Breast epithelium (tissue), 4 donors: ENCODE measurements around the gene NIPAL1. TPM values are rescaled to one million over a fixed set of nuclear protein-coding genes. Genes with fewer than 3 reads are reported as not detected.

Source experiments
- DNase-seq, 2 donors: peaks; one replicate each; pipeline ENCODE4 v3.0.0-alpha.2; 2019; ENCODE audit warnings: low spot score in 2 of 2
- H3K27ac ChIP-seq, 2 donors: fragments of 200-600 bp; sonication (generic) in 1 of 2; one replicate each; pipeline ENCODE4 v1.5.1; 2016 to 2019; ENCODE audit warnings: mild to moderate bottlenecking in 1 of 2
- H3K27me3 ChIP-seq, 2 donors: fragments of 200-600 bp; sonication (generic) in 1 of 2; one replicate each; pipeline versions ENCODE4 v1.5.1 to v1.6.0; 2017 to 2019; ENCODE audit warnings: control low read depth in 1 of 2, mild to moderate bottlenecking in 1 of 2
- H3K36me3 ChIP-seq: fragments of 200-600 bp; one replicate; pipeline ENCODE4 v1.5.1; 2019
- H3K4me1 ChIP-seq, 2 donors: fragments of 200-600 bp; sonication (generic); one replicate each; pipeline ENCODE4 v1.5.1; 2016 to 2019; ENCODE audit warnings: control low read depth in 1 of 2
- H3K4me3 ChIP-seq, 3 donors: fragments of 200-600 bp; sonication (generic); 1 replicate in 2 of 3; 2 replicates in 1 of 3; pipeline ENCODE4 v1.5.1; 2016 to 2019; ENCODE audit warnings: mild to moderate bottlenecking in 3 of 3, moderate library complexity in 2 of 3
- H3K9me3 ChIP-seq, 2 donors: fragments of 200-600 bp; sonication (generic) in 1 of 2; one replicate each; pipeline ENCODE4 v1.5.1; 2016 to 2019; ENCODE audit warnings: control low read depth in 1 of 2
- POLR2A ChIP-seq: fragments of 450-650 bp; IDR thresholded peaks from one replicate; pipeline ENCODE4 v1.6.1; 2016; ENCODE audit warnings: antibody characterized with exemption, mild to moderate bottlenecking, moderate library complexity
- POLR2AphosphoS5 ChIP-seq, 3 donors: sonication (generic); formaldehyde crosslinking; IDR thresholded peaks; one replicate each; pipeline ENCODE4 v1.6.1; 2017; ENCODE audit warnings: antibody characterized with exemption in 3 of 3
- intact Hi-C: fragments of 100-400 bp; cut with DNase I; formaldehyde crosslinking; loops from one replicate; pipeline ENCODE4 v1.15.1; 2023; ENCODE audit warnings: low total_unique reads
- total RNA-seq, 3 donors: library from RNA; depleted of rRNA; stranded (reverse); fragments of >200 nt; gene quantifications; one replicate each; pipeline ENCODE4 v1.1.0, GENCODE V29; 2016
- TF ChIP-seq, protein P1 (sequence below), 3 donors: fragments of 450-650 bp; IDR thresholded peaks; one replicate each; pipeline ENCODE4 v1.5.1; 2016 to 2017; ENCODE audit warnings: antibody characterized with exemption in 3 of 3, mild to moderate bottlenecking in 3 of 3, moderate library complexity in 3 of 3

NIPAL1 gene
- total RNA-seq, 3 donors from 2014 or later, result under 0.01 to 9.4 (median 2.0) TPM

- TF ChIP-seq POLR2AphosphoS5 (IDR thresholded peaks at IDR 0.05) (no peak), POLR2A (no peak)
- TF ChIP-seq, protein P1, sequence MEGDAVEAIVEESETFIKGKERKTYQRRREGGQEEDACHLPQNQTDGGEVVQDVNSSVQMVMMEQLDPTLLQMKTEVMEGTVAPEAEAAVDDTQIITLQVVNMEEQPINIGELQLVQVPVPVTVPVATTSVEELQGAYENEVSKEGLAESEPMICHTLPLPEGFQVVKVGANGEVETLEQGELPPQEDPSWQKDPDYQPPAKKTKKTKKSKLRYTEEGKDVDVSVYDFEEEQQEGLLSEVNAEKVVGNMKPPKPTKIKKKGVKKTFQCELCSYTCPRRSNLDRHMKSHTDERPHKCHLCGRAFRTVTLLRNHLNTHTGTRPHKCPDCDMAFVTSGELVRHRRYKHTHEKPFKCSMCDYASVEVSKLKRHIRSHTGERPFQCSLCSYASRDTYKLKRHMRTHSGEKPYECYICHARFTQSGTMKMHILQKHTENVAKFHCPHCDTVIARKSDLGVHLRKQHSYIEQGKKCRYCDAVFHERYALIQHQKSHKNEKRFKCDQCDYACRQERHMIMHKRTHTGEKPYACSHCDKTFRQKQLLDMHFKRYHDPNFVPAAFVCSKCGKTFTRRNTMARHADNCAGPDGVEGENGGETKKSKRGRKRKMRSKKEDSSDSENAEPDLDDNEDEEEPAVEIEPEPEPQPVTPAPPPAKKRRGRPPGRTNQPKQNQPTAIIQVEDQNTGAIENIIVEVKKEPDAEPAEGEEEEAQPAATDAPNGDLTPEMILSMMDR (IDR thresholded peaks at IDR 0.05), result no peak
- no peaks in the 10 kb centered on the region for H3K4me1 ChIP-seq
- no peaks in the 10 kb centered on the region for H3K9me3 ChIP-seq
- H3K36me3 ChIP-seq, result no peaks in the 10 kb centered on the region
- no peak overlapping the region for H3K27ac ChIP-seq
- H3K4me3 ChIP-seq, result no peak overlapping the region
- intact Hi-C loops, result no loop called here
- no peak for DNase-seq
- peaks cover 0 to 5% of the 10 kb centered on the region in 2 donors for H3K27me3 ChIP-seq
Observed at GRCh38 chr4:48041535-48042137, 25.1 kb downstream of the NIPAL1 start.

GRCh38 chr4:48042979-48043461 is 26.4 kb downstream of the NIPAL1 start:
- H3K27ac ChIP-seq, result no peak overlapping the region

DNA sequence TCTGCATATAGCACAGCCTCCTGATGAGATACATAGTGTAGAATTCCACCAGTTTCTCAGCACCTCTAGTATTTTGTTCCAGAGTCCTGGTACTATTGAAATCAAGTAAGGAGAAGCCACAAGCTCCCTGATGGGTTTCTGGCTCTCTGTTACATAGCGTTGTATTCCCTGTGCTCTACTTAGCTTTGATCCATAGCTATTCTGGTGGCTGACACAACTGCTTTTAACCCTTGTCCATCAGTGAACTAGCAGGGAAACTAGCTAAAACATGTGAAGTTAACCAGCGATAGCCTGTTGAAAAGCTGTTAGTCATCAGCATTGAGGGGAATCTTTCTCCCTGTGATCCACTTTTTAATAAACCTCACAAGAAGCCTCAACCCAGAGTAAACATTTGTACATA is 26.9 kb downstream of the NIPAL1 start:
- H3K9me3 ChIP-seq, result no peaks in the 10 kb centered on the region
- H3K27ac ChIP-seq, result no peak overlapping the region
- no peak for TF ChIP-seq POLR2A
- TF ChIP-seq, protein P1 (IDR thresholded peaks at IDR 0.05), result no peak
- no peaks in the 10 kb centered on the region for H3K36me3 ChIP-seq
- DNase-seq, result no peak
- intact Hi-C loops, result no loop called here
- no peak overlapping the region for H3K4me3 ChIP-seq
- H3K4me1 ChIP-seq, result no peaks in the 10 kb centered on the region
- H3K27me3 ChIP-seq, result peaks cover 0 to 5% of the 10 kb centered on the region in 2 donors

More at GRCh38 chr4:48042979-48043461, 26.4 kb downstream of the NIPAL1 start:
- intact Hi-C loops, result no loop called here
- DNase-seq, result no peak
- no peaks in the 10 kb centered on the region for H3K4me1 ChIP-seq
- H3K4me3 ChIP-seq, result no peak overlapping the region
- no peaks in the 10 kb centered on the region for H3K9me3 ChIP-seq
- H3K27me3 ChIP-seq, result peaks cover 0 to 5% of the 10 kb centered on the region in 2 donors
- TF ChIP-seq, protein P1 (IDR thresholded peaks at IDR 0.05), result no peak
- TF ChIP-seq POLR2A (no peak), POLR2AphosphoS5 (IDR thresholded peaks at IDR 0.05) (no peak)
- H3K36me3 ChIP-seq, result no peaks in the 10 kb centered on the region

GRCh38 chr4:48044298-48044697 is 27.7 kb downstream of the NIPAL1 start:
- Histone ChIP-seq H3K4me1 (no peaks in the 10 kb centered on the region), H3K9me3 (no peaks in the 10 kb centered on the region), H3K4me3 (no peak overlapping the region), H3K27ac (no peak overlapping the region), H3K27me3 (peaks cover 0 to 5% of the 10 kb centered on the region in 2 donors), H3K36me3 (no peaks in the 10 kb centered on the region)
- DNase-seq, result no peak
- intact Hi-C loops, result no loop called here
- TF ChIP-seq POLR2A, result no peak
- TF ChIP-seq POLR2AphosphoS5 (IDR thresholded peaks at IDR 0.05), result no peak
- TF ChIP-seq, protein P1 (IDR thresholded peaks at IDR 0.05), result no peak

- DNase-seq, result no peak
Observed at GRCh38 chr4:48046059-48046458, 29.5 kb downstream of the NIPAL1 start.

More at GRCh38 chr4:48046059-48046458, 29.5 kb downstream of the NIPAL1 start:
- Histone ChIP-seq H3K27ac (no peak overlapping the region), H3K9me3 (no peaks in the 10 kb centered on the region), H3K36me3 (no peaks in the 10 kb centered on the region), H3K4me1 (no peaks in the 10 kb centered on the region), H3K27me3 (peaks cover 0 to 5% of the 10 kb centered on the region in 2 donors), H3K4me3 (no peak overlapping the region)
- intact Hi-C loops, result no loop called here
- TF ChIP-seq POLR2A, result no peak
- TF ChIP-seq, protein P1 (IDR thresholded peaks at IDR 0.05), result no peak
- no peak for TF ChIP-seq POLR2AphosphoS5 (IDR thresholded peaks at IDR 0.05)
